Measurements from ENCODE around the gene MS4A6E.
"Not testable (repeated sequence)": the region's sequence is repeated elsewhere in the genome, so short reads cannot be mapped to it uniquely, and the experiment has no call there.

Gene MS4A6E

GRCh38 chr11:60326955-60327354 lies at the start of gene MS4A6E:
Gene MS4A6E (plus strand): TSS chr11:60327255. CDS start chr11:60334896, 7,641 bp downstream.
- DNase-seq = no peak

- no peak for DNase-seq
These were observed 46.6 kb upstream of the MS4A6E start, which contains the start of gene MS4A4A for GRCh38 chr11:60280412-60280811. Gene MS4A4A (plus strand): TSS chr11:60280666. CDS start chr11:60280676, 10 bp downstream.

- DNase-seq = no peak
These were observed 45.6 kb upstream of the MS4A6E start for GRCh38 chr11:60281485-60281884.

- DNase-seq = no peak
These were observed 44.8 kb upstream of the MS4A6E start for GRCh38 chr11:60282286-60282685.

- DNase-seq = not testable (repeated sequence)
These were observed 41.5 kb upstream of the MS4A6E start for GRCh38 chr11:60285411-60286126.

- DNase-seq = no peak
These were observed 38.5 kb upstream of the MS4A6E start for GRCh38 chr11:60288531-60288930.

- DNase-seq = no peak
These were observed 34.9 kb upstream of the MS4A6E start for GRCh38 chr11:60292145-60292544.

- no peak for DNase-seq
These were observed 25.9 kb upstream of the MS4A6E start for GRCh38 chr11:60301178-60301577.

GRCh38 chr11:60301884-60302283 lies 25.2 kb upstream of the MS4A6E start:
- not testable (repeated sequence) for DNase-seq

GRCh38 chr11:60303661-60304060 lies 23.4 kb upstream of the MS4A6E start:
- DNase-seq = no peak

- DNase-seq = no peak
These were observed 21.0 kb upstream of the MS4A6E start for GRCh38 chr11:60305906-60306619.

- DNase-seq = peak; percentile 65
These were observed 19.4 kb upstream of the MS4A6E start for GRCh38 chr11:60307507-60308195.

GRCh38 chr11:60310407-60310998 lies 16.6 kb upstream of the MS4A6E start:
- no peak for DNase-seq

GRCh38 chr11:60314635-60315321 lies 12.3 kb upstream of the MS4A6E start:
- no peak for DNase-seq

GRCh38 chr11:60315871-60316270 lies 11.2 kb upstream of the MS4A6E start:
- no peak for DNase-seq

- DNase-seq = no peak
These were observed 10.7 kb upstream of the MS4A6E start for GRCh38 chr11:60316317-60316716.

GRCh38 chr11:60318726-60319125 lies 8.3 kb upstream of the MS4A6E start:
- DNase-seq = peak; percentile 16

GRCh38 chr11:60321051-60321450 lies 6.0 kb upstream of the MS4A6E start:
- DNase-seq = no peak

- no peak for DNase-seq
These were observed 1.4 kb downstream of the MS4A6E start for GRCh38 chr11:60328460-60328859.

GRCh38 chr11:60332846-60333245 lies 5.8 kb downstream of the MS4A6E start:
- no peak for DNase-seq

- DNase-seq = peak; percentile 81
These were observed 7.1 kb downstream of the MS4A6E start for GRCh38 chr11:60334005-60334620.

- DNase-seq = no peak
These were observed 9.8 kb downstream of the MS4A6E start for GRCh38 chr11:60336767-60337391.

All from activated CD4-positive, alpha-beta T cell treated with anti-CD3 and anti-CD28 coated beads, Interleukin-2, Interleukin-6, amounts not matched to agents 100 ng/mL and 50 ng/mL, durations not matched to agents 16 hours and 8 hours (primary cell).